CD1c-positive myeloid dendritic cell (primary cell): ENCODE data around the gene NECTIN1.

Source experiments
- DNase-seq: peaks from one replicate; pipeline ENCODE4 v3.0.0-alpha.2; 2016; ENCODE audit errors: extremely low spot score

The NECTIN1 gene

DNA sequence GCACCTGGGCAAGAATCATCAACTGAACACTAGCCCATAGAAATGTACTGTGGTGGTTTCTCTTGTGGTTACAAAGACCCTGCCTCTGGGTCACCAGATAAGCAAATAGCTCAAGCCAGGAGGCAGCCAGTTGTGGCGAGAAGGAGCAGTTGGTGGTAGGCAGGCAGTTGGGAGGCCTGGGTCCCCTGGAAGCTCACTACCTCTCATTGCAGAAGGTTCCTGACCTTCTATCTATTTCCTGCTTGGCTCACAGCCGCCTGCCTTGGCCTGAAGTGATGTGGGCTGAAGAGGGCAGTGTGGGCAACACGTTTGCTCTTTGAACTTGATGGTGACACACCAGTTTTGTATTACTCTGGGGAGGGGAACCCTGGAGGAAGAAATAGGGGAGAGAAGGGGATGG, 34.7 kb downstream of the NECTIN1 start:
- DNase-seq, result no peak

DNA sequence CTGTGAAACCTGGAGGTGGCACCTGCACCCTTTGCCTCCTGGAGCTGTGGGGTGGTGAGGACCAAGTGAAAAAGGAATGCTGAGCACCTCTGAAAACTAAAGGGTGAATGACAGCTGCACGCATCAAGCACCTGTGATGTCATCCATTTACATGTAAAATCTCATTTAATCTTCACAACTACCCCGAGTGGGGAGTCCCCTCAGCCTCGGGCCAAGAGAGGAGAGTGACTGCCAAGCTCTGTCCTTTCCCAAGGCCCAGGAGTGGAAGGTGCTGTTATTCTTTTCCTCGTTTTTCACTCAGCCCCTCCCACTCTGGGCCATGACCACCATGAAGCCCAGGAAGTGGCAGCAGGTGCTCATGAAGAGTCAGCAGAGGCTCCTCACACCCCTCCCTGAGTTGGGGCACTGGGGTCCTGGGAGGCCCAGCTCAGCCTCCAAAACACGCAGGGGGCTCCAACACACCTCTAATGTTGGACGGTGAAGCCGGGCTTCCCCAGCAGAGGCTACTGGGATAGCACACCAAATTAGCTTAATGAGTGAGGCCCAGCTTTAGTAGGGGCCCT, 35.7 kb downstream of the NECTIN1 start:
- no peak for DNase-seq

DNA sequence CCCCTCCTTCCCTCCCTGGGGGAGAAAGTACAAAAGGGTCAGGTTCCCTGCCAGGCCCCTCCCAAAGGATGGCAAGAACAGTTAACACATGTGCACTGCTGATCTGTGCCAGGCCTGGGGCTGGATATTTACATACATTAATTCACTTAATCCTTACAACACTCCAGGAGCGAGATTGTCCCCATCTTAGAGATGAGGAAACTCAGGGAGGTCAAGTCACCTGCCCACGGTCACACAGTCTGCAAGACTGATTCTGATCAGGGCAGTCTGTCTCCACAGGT, 36.5 kb downstream of the NECTIN1 start:
- DNase-seq, result no peak

DNA sequence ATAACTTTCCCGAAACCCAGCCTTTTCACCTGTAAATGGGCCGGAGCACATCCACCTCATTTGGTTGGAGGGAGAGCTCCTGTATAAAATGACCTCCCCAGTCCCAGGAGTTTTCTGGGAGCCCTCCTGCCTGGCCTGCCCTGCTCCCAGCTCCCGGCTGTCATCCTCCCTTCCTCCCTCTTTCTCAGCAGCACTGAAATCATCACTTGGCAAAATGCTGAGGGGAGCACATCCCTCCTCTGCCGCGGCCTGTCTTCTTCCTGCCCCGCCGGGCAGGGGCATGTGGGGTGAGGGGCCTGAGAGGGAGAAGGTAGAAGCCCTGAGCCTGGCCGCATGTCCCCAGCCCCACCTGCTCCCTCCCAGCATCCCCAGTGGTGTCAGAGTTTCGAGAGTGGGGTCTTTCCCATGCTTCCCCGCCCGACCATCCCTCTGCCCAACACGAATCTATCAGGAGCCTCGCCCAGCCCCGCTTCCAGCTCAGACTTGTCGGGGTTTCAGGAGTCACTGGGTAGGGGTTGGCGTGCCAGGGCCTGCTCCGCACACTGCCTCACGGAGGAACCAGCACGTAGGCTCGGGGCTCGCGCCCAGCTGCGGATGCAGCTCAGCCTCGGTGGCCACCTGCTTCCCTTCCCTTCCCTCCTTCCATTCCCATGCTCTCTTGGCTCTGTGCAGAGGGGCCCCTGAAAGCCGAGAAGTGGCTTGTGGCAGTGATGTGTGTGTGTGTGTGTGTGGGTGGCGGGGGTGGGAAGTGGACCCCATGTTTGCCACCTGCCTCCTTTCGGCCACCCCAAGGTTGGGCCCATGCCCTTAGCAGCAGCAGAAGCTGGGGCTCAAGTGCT, 37.1 kb downstream of the NECTIN1 start:
- no peak for DNase-seq

DNA sequence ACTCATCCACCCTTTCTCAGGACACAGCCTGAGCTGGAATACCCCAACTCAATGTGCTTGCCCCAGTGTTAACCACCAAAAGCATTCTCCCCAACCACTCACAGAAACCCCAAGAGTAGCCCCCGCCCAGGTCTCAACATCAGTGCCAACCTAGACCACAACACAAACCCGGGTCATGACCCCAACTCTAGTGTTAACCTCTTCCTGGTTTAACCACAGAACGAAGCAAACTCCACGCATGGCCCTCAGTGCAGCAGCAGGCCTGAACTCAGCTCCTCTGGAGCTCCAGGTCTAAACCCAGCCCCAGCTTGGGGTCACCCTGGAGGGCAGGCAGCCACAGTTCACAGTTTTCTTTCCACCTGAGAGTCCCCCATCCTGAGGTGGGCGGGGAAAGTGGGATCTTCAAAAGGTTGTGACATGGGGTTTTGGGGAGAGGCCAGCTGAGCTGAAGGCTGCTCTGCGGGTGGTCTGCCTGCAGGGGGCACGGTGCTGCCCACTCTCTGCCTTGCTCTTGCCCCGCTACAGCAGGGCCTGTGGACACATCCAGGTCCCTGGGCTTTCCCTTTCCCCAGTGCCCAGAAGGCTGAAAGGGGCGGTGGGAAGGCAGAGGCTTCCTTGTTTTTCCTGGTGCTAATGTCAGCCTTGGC, 37.9 kb downstream of the NECTIN1 start:
- no peak for DNase-seq

DNA sequence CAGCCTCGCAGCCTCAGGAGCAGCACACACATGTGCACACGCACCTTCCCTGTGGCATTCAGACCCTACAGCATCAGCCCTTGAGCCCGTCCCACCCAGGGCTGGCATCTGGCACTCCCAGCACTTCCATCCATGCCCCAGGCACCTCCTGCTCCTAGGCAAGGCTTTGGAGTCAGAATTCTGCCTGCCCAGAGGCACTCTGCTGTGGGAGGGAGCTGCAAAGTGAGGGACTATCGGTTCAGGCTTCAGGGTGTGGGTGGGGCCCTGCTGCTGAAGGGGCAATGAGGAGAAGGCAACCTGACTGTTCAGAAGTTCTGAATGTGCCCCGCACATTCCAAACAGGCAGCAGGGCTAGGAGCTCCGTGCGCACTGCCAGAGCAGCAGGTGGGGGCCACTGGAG, 39.7 kb downstream of the NECTIN1 start:
- no peak for DNase-seq

DNA sequence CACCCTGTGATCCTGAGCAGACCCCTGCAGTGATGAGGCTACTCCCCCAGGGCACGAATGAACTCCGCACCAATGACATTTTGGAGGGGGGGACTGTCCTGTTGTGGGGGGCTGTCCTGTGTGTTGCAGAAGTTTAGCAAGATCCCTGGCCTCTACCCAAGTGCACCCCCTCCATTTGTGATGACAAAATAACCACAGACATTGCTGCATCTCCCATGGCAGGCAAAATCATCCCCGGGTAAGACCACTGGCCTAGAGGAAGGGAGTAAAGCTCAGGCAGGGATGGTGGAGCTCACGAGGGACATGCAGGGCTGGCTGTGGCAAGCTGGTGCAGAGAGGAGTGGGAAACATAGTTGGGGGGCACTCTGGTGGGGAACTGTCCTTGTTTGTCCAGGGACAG, 40.6 kb downstream of the NECTIN1 start:
- DNase-seq, result no peak

DNA sequence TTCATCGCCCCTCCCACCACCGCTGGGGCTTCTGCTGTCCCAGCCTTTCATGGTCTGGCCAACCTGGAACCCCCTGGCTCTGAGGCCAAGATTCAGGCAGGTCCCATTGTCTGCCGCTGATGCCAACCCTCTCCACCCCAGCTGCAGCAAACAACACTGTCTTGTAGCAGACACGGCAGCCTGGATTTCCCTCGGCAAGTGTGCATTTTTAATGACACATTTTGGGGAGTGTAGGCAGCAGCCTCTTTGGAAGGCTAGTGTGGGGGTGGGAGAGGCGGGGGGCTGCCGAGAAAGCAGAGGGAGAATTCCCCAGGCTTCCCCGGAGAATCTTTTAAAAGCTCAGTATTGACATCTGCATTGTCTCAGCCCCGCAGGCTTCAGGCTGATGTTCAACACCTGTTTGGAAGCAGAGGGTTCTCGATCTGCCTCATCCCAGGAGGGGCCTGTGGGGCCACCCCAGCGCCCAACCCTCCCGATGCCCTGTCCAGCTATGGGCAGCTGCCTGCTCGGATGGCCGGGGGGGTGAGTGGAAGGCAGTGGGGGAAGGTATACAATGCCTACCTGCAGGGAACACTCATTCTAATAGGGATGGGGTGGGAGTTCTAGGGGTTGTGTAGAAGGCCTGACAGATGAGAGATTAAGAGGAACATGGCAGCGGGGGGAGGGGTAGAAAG, 41.5 kb downstream of the NECTIN1 start:
- no peak for DNase-seq

DNA sequence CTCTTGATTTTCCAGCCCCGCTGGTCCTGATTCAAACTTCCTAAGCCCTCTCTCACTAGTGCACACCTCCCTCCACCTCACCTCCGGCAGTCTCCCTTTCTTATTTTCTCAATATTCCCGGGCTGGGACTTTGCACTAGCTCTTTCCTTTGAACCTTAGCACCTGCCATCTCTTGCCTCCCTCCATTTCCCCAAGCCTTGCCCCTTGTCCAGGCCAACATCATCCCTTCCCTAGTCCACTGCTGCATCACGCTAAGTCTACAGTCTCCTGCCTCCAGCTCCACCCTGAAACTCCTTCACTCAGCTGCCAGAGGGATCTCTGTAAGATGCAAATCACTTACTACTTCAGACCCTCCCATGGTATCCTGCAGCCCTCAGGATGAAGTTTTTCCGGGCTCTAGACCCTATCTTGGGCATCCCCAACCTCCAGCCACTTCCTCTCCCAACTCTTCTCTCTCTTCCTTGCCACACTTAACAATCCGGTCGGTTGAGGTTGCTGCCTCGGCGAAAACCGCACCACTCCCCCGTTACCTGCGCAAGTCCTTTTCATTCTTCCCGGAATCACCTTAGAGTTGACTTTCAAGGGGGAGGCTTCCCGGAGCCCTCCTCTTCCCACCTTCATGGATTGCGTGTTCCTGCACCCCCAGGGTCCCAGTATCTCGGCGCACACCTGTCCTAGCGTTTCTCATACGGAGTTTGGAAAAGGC, 42.7 kb downstream of the NECTIN1 start:
- no peak for DNase-seq

DNA sequence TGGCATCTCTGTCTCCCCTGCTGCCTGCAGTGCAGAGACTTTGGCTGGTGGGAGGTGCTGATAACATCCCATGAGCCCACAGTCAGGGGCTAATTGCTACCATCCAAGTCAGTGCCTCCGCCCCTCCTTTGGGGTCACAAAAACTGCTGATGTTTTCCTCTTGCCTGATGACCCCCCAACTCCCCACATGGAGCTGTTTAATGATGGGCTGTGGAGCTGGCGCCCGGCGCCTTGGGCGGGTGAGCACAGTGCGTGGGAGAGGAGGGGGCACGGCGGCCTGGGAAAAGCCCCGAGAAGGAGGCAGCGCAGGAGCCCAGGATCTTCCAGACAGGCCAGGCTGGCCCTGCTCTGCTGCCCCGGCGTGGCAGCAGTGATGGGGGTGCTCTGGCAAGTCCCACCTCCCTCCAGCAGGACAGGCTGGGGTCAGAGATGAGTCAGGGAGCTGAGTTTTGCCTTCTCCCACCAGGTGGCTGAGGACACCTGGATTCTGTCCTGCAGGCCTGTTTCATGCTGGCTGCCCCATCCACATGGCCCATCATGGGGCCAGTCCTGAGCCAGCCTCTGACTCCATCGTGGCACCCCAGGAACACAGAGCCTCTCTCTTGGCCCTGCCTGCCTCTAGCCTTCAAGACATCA, 43.8 kb downstream of the NECTIN1 start:
- no peak for DNase-seq

DNA sequence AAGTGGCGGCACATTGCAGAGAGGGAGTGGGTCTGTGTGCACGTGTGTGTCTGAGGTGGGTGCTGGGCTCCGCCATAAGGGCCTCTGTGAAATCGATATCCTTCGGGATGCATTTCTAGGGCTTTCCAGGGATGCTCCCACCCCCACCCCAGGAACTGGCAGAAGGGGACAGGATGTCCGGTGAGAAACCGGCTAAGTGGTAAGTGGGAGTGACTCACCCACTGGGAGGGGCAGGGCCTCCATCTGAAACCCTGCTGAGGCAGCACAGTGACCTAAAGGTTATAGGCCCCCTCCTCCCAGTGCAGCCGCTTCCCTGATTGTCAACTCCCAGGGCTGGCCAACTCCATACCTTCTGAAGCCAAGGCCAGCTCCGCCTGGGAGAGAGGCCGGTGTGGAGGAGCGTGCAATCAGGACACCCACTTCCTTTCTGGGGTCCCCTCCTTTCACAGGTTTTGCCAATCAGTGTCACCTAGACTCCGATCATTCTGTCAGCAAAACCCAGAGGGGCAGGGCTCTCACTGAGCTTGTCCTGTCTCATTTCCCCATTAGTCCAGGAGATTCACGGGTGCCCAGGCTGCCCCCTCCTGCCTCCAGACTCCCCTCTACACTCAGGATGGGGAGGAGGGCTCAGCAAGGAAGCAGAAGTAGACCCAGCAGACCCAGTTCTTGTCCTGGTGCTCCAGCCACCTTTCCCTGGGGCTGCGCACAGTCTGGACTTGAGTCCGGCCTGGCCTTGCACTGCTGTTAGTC, 44.5 kb downstream of the NECTIN1 start:
- no peak for DNase-seq

DNA sequence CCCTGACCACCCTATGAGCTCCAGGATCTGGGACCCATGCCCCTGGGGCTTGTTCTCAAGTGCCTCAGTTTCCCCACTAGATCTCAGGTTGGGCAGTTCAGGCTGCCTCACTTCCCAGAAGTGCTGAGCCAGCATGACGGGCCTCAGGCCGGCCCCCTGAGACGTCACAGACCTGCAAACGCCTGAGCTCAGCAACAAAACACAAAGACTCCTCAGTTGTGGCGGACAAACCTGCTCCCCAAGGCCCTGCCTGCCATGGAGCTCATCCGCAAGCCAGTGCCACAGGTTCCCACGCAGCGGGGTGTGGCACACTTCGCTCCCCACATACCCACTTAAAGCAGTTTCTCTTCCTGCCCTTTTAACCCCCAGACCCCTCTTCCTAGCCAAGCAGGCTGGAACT, 45.2 kb downstream of the NECTIN1 start:
- no peak for DNase-seq

DNA sequence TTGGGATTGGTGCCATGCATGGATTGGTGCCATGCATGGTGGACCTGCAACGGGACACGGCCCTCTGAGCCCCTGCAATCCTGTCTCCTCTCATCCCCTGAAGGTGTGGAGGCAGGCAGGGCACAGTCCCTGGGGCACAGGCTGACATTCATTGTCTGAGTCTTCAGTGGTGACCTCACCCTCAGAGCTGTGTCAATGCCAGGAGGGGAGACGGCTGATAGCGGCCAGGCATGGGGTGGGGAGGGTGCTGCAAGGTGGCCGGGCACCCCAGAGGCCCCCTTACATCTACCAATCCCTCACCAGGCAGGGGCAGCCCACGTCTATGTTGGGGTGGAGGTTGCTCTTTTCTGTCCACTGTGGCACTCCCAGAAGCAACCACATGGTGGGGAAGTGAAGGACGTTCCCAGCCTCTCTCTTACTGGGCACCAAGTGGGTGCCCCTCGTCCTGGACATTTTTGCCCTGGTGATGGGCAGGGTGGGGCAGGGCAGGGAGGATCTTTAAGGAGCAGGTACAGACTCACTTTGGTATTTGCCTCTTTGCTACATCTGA, 47.6 kb downstream of the NECTIN1 start:
- no peak for DNase-seq

DNA sequence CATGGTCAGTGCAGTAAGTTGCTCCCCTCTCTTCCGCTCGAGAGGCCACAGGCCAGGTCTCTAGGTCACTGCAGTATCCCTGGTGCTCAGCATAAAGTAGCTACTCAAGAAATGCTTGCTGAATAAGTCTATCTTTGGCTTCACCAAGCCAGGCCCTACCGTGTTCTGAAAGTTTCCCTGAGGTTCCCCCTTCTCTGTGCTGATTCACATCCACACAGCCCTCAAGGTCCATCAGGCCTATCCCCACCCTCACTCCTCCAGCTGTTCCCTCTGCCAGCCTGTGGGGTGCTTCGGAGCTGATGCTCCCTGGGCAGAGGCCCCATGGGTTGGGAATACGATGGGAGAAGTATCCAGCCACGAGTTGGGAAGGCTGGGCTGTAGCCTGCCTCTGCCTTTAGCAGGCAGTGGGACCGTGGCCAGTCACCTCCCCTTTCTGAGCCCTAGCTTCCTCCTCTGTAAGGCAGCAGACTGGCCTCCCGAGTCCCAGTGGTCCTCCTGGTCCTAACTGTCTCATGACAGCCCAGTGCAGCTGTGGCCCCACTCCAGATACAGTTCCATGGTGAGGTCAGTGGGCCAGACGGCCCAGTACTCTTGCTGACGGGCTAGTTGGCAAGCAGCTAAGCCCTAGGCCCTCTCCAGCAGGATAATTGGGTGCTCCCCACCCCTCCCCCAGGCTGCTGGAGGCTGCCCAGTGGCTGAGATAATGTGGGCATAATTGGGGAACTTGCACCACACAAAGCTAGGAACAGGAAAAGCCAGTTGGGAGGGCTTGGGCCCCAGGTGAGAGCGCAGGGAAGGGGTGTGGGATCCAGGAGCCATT, 48.2 kb downstream of the NECTIN1 start:
- no peak for DNase-seq

DNA sequence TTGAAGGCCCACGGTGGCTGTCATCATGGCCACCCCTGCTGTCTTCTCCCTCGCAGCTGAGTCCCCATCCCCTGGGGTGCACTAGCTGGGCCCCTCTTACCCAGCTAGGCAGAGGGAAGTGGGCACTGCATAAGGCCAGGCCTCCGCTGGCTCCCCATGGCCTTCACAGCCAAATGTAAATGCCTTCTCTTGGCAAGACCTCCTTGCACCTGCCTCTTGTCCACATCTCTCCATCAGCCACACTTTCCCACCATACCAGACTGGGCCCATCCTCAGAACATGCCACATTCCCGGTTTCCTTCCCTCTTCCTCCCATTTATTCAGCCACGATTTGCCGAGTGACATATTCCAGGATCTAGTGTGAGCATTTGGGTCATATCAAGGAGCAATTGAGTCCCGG, 49.7 kb downstream of the NECTIN1 start:
- no peak for DNase-seq

DNA sequence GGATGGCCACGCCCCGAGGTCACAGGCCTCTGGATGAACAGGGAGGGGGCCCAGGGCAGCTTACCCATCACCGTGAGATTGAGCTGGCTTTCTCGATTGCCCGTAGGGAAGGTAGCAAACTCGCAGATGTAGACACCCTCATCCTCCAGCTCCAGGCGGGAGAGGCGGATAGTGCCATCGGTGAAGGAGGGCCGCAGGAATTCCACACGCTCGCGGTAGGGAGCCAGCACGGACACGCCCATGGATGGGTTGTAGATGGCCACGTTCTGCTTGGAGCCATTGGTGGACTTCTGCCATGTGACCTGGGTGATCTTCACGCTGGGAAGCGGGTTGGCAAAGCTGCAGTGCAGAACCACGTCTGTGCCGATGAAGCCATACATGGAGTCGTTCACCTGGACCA, 50.6 kb downstream of the NECTIN1 start:
- no peak for DNase-seq

DNA sequence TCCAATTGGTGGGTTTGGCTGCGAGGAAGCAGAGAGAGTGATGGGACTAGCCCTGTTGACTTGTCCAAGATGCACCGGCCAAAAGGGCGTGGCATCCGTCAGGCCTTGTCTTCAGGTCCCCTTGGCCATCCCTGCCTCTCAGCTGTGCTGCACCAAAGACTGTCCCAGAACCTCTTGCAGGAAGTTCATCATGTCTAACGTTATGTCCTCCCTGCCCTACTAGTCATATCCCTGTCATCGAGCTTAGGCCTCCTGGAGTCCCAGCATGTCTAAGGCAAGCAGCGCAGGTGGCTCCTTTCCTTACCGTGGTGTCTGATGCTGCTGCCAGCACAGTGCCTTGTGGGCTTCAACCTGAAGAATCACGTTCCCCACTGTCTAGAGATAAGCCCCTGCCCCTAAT, 51.2 kb downstream of the NECTIN1 start:
- no peak for DNase-seq

DNA sequence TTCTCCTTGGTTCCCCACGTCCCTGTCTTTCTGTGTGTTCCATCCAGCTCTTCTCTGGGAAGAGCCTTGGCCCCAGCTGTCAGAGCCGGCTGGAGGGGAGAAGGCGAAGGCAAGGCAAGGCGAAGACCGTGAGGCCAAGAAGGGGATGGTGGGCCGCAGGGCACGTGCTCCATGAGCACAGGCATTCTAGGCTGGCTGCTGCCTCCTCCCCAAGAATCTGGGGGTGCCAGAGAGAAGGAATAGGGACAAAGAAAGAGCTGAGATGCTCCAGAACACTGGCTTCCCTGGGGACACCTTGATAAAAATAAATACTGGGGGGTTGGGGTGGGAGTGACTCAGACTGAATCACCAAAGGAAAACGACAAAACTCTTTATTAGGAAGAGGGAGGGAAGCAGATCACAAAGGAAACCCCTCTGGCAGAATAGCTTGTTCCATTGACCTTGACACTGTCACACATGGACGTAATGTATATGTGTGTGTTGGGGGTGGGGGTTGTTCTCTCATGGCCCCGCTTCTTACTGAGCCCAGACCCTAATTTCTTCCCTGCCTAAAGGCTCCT, 52.5 kb downstream of the NECTIN1 start:
- no peak for DNase-seq

DNA sequence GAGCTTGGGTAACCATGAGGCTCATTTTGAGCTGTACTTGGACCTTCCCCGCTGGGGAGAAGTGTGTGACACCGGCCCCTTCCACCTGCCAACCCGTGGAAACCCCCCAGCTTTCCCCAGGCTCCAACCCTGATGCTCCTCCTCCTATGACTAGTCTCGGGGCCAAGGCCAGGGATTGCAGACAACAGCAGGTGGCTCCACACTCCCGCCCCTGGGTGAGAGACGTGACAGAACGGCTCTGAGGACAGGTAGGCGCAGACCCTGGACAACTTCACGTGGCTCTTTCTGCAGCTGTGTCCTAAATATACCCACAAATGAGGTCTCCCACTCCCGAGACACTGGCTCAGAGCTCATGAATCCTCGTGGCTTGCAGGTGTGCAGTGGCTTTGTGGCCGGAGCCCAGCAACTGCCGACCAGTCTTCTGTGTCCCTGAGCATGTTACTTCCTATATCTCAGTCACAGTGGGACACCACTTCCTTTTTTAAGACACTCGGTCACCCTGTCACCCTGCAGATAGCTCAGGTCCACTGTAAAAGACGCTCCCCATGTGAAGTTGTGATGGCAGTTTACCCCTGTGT, 55.2 kb downstream of the NECTIN1 start:
- peak; percentile 45 for DNase-seq
